Measurements from ENCODE around the gene TPM2.

Gene TPM2

DNA sequence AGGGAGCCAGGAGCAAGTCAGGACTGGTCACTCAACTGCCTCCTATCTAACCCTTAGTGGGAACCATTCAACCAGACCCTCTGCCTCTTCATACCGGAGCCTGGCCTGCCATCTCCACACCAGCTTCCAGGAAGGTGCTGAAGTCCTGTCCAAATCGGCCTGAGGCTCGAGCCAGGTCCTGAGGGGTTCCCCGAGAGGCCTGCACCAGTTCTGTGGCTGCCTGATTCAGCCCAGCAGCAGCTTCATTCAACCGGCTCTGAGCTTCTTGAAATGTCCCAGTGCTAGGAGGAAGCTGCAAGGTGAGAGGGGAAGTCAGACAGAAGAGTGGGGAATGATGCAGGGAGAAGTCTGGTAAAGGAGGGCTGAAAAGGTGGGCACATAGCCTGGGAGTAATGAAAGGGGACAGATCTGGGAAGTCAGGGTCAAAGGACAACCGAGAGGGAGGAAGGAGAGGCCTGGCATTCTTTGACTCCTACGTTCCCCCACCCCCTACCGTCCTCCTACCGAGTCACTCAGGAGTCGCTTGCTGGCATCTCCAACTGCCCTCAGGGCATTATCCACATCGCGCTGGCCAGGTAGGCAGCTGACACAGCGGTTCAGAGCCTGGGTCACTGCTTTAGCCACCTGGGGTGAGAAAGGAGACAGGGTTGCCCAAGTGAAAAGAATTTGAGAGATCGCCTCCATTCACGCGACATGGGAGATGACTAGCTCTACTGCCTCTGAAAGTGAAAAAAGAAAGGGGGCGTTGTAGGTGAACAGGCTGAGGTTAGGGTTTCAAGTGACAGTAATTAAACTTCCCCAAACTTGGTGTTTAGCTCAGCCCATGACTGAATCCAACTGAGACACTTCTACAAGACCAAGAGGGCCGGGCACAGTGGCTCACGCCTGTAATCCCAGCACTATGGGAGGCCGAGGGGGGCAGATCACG lies 22.0 kb upstream of the TPM2 start:
- H3K36me3 Mint-ChIP-seq (ENCODE audit: low read depth), result peaks cover 75% of the 10 kb centered on the region
- H3K4me3 Mint-ChIP-seq, result no peak overlapping the region
- H3K9me3 Mint-ChIP-seq, result no peaks in the 10 kb centered on the region
- H3K27ac Mint-ChIP-seq, result no peak overlapping the region
- H3K27me3 Mint-ChIP-seq (ENCODE audit: low read depth), result no peaks in the 10 kb centered on the region
- peaks cover 1% of the 10 kb centered on the region for H3K4me1 Mint-ChIP-seq (ENCODE audit: low read depth)

DNA sequence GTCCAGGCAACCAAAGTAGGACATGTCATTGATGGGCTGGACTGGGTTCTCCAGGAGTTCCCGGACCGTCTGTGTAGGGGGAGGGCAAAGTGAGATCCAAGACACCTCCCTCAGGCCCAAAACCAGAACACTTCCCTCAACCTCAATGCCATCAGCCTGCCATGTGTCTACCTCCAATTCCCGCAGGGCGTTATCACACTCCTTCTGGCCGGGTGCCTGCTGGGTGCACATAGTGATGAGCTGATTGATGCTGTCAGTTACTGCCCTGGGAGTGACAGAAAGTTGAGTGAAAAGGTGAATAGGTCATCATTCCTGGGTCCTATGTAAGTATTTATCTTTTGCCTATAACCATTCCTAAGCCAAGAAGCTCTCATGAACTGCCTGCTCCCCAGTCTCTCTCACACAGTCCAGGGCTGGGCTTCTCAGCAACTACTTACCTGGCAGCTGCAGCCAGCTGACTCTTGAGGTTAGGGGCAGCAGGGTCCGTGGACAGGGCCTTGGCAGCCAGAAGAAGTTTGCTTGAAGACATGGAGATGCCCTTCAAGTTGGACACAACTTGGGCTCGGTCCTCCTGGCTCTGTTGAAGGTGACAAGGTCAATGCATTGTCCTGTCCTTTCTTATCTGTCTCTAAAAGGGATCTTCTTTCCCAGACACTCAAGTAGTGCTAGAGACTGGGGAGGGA lies 21.2 kb upstream of the TPM2 start:
- Mint-ChIP-seq H3K36me3 (ENCODE audit: low read depth) (peaks cover 73% of the 10 kb centered on the region), H3K4me3 (no peak overlapping the region), H3K4me1 (ENCODE audit: low read depth) (peaks cover 1% of the 10 kb centered on the region), H3K27me3 (ENCODE audit: low read depth) (no peaks in the 10 kb centered on the region), H3K27ac (no peak overlapping the region), H3K9me3 (no peaks in the 10 kb centered on the region)

DNA sequence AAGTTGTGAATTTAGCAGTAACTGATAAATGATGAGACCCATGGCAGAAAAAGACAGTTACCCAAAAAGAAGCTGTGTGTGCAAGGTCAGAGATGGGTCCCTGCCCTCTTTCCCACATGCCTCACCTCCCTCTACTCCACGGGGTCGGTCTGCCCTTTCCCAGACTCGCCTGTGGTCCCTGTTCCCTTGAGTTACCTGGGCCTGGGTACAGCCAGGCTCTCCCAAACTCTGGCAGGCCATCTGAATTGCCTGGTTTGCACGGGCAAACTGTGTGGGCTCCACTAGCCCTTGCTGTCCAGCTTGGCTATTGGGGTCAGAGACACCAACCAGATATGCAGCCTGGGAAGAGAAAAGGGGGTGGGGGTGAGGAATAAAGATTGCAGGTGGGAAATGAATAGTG lies 18.4 kb upstream of the TPM2 start:
- Mint-ChIP-seq H3K36me3 (ENCODE audit: low read depth) (peaks cover 71% of the 10 kb centered on the region), H3K27ac (no peak overlapping the region)

GRCh38 chr9:35706951-35707350 lies 17.2 kb upstream of the TPM2 start:
- no peak overlapping the region for H3K4me3 Mint-ChIP-seq
- H3K27me3 Mint-ChIP-seq (ENCODE audit: low read depth), result no peaks in the 10 kb centered on the region
- no peaks in the 10 kb centered on the region for H3K9me3 Mint-ChIP-seq
- H3K4me1 Mint-ChIP-seq (ENCODE audit: low read depth), result peaks cover 1% of the 10 kb centered on the region
- peaks cover 69% of the 10 kb centered on the region for H3K36me3 Mint-ChIP-seq (ENCODE audit: low read depth)
- no peak overlapping the region for H3K27ac Mint-ChIP-seq

More for the DNA sequence above, 18.4 kb upstream of the TPM2 start:
- Mint-ChIP-seq H3K4me3 (no peak overlapping the region), H3K9me3 (no peaks in the 10 kb centered on the region), H3K4me1 (ENCODE audit: low read depth) (peaks cover 1% of the 10 kb centered on the region), H3K27me3 (ENCODE audit: low read depth) (no peaks in the 10 kb centered on the region)

GRCh38 chr9:35705836-35706430 lies 16.2 kb upstream of the TPM2 start:
- H3K9me3 Mint-ChIP-seq, result no peaks in the 10 kb centered on the region
- no peaks in the 10 kb centered on the region for H3K4me1 Mint-ChIP-seq (ENCODE audit: low read depth)
- H3K27me3 Mint-ChIP-seq (ENCODE audit: low read depth), result no peaks in the 10 kb centered on the region
- no peak overlapping the region for H3K27ac Mint-ChIP-seq
- H3K36me3 Mint-ChIP-seq (ENCODE audit: low read depth), result peaks cover 58% of the 10 kb centered on the region
- H3K4me3 Mint-ChIP-seq, result no peak overlapping the region

GRCh38 chr9:35705372-35705771 lies 15.6 kb upstream of the TPM2 start:
- Mint-ChIP-seq H3K9me3 (no peaks in the 10 kb centered on the region), H3K4me3 (no peak overlapping the region), H3K36me3 (ENCODE audit: low read depth) (peaks cover 53% of the 10 kb centered on the region), H3K27ac (no peak overlapping the region), H3K4me1 (ENCODE audit: low read depth) (no peaks in the 10 kb centered on the region), H3K27me3 (ENCODE audit: low read depth) (no peaks in the 10 kb centered on the region)

- H3K27ac Mint-ChIP-seq, result no peak overlapping the region
- H3K27me3 Mint-ChIP-seq (ENCODE audit: low read depth), result no peaks in the 10 kb centered on the region
- H3K4me1 Mint-ChIP-seq (ENCODE audit: low read depth), result no peaks in the 10 kb centered on the region
- H3K4me3 Mint-ChIP-seq, result no peak overlapping the region
- no peaks in the 10 kb centered on the region for H3K9me3 Mint-ChIP-seq
- peaks cover 47% of the 10 kb centered on the region for H3K36me3 Mint-ChIP-seq (ENCODE audit: low read depth)
These were observed 14.4 kb upstream of the TPM2 start for GRCh38 chr9:35703906-35704672.

- H3K27ac Mint-ChIP-seq, result no peak overlapping the region
- peaks cover 43% of the 10 kb centered on the region for H3K36me3 Mint-ChIP-seq (ENCODE audit: low read depth)
- H3K4me1 Mint-ChIP-seq (ENCODE audit: low read depth), result no peaks in the 10 kb centered on the region
- no peaks in the 10 kb centered on the region for H3K27me3 Mint-ChIP-seq (ENCODE audit: low read depth)
- no peak overlapping the region for H3K4me3 Mint-ChIP-seq
- no peaks in the 10 kb centered on the region for H3K9me3 Mint-ChIP-seq
These were observed 13.0 kb upstream of the TPM2 start for GRCh38 chr9:35702696-35703095.

- H3K4me3 Mint-ChIP-seq, result no peak overlapping the region
- H3K36me3 Mint-ChIP-seq (ENCODE audit: low read depth), result peaks cover 44% of the 10 kb centered on the region
- no peaks in the 10 kb centered on the region for H3K9me3 Mint-ChIP-seq
- H3K27me3 Mint-ChIP-seq (ENCODE audit: low read depth), result no peaks in the 10 kb centered on the region
- H3K4me1 Mint-ChIP-seq (ENCODE audit: low read depth), result peaks cover 2% of the 10 kb centered on the region
- no peak overlapping the region for H3K27ac Mint-ChIP-seq
These were observed 11.2 kb upstream of the TPM2 start for GRCh38 chr9:35700942-35701341.

- no peaks in the 10 kb centered on the region for H3K27me3 Mint-ChIP-seq (ENCODE audit: low read depth)
- H3K4me1 Mint-ChIP-seq (ENCODE audit: low read depth), result peaks cover 2% of the 10 kb centered on the region
- H3K4me3 Mint-ChIP-seq, result no peak overlapping the region
- H3K36me3 Mint-ChIP-seq (ENCODE audit: low read depth), result peaks cover 39% of the 10 kb centered on the region
- no peaks in the 10 kb centered on the region for H3K9me3 Mint-ChIP-seq
- no peak overlapping the region for H3K27ac Mint-ChIP-seq
These were observed 10.3 kb upstream of the TPM2 start for GRCh38 chr9:35700031-35700430.

DNA sequence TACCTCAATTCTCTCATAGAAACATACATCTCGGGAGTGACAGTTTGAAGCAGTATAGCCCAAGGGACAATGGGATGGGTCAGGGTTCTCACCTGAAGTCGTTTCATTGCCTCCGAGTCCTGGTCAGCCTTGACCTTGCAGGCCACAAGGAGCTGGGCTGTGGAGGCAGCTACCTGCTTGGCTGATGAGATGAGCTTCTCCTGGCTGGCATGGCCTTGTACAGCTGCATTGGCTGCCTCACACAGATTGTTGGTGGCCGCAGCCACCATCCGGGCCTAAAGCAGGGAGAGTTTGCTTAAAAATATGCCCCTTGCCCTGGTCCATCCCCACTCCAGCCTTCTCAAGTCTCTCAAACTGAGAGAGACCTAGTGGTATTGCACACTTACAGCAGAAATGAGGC lies 8.5 kb upstream of the TPM2 start:
- no peaks in the 10 kb centered on the region for H3K9me3 Mint-ChIP-seq
- no peak overlapping the region for H3K27ac Mint-ChIP-seq
- H3K27me3 Mint-ChIP-seq (ENCODE audit: low read depth), result no peaks in the 10 kb centered on the region
- peaks cover 2% of the 10 kb centered on the region for H3K4me1 Mint-ChIP-seq (ENCODE audit: low read depth)
- H3K4me3 Mint-ChIP-seq, result no peak overlapping the region
- peaks cover 31% of the 10 kb centered on the region for H3K36me3 Mint-ChIP-seq (ENCODE audit: low read depth)

DNA sequence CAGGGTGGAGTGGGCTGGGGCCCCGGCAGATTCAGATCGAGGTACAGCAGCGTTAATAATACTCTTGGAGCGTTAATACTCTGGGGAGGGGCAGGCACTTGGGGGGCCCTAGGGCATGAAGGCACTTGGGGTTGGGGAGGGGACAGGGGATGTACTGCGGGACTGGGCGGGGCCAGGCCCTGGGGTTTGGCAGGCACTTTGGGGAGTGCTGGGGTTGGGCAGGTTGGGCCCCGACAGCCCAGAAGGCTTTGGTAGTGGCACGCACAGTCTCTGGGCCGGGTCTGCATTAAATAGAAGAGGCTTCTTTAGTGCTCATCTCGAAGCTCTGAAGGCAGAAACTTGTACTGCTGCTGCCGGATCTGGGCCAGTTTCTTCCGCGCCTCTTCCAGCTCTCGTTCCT lies 7.8 kb upstream of the TPM2 start:
- Mint-ChIP-seq H3K27ac (no peak overlapping the region), H3K9me3 (no peaks in the 10 kb centered on the region), H3K4me3 (no peak overlapping the region), H3K36me3 (ENCODE audit: low read depth) (peaks cover 24% of the 10 kb centered on the region), H3K27me3 (ENCODE audit: low read depth) (no peaks in the 10 kb centered on the region), H3K4me1 (ENCODE audit: low read depth) (peaks cover 2% of the 10 kb centered on the region)

GRCh38 chr9:35696520-35697215 lies 6.9 kb upstream of the TPM2 start:
- Mint-ChIP-seq H3K27me3 (ENCODE audit: low read depth) (no peaks in the 10 kb centered on the region), H3K4me3 (no peak overlapping the region), H3K36me3 (ENCODE audit: low read depth) (peaks cover 24% of the 10 kb centered on the region), H3K4me1 (ENCODE audit: low read depth) (peaks cover 2% of the 10 kb centered on the region), H3K9me3 (no peaks in the 10 kb centered on the region), H3K27ac (no peak overlapping the region)

- no peak overlapping the region for H3K27ac Mint-ChIP-seq
- H3K4me1 Mint-ChIP-seq (ENCODE audit: low read depth), result peaks cover 7% of the 10 kb centered on the region
- no peaks in the 10 kb centered on the region for H3K9me3 Mint-ChIP-seq
- H3K4me3 Mint-ChIP-seq, result no peak overlapping the region
- peaks cover 24% of the 10 kb centered on the region for H3K36me3 Mint-ChIP-seq (ENCODE audit: low read depth)
- H3K27me3 Mint-ChIP-seq (ENCODE audit: low read depth), result no peaks in the 10 kb centered on the region
These were observed 6.2 kb upstream of the TPM2 start for GRCh38 chr9:35695943-35696401.

Data from T-helper 1 cell treated with Interleukin-12 subunit alpha and Interleukin-12 subunit beta and Interleukin-4 antibody, amounts not matched to agents 30 μg/mL and 1 μg/mL, for 36 hours (primary cell).